Esophagus squamous epithelium (tissue), 5 donors: ENCODE measurements around the gene TIA1. TPM values are rescaled to one million over a fixed set of nuclear protein-coding genes. Genes with fewer than 3 reads are reported as not detected.
"Not testable (repeated sequence)": the region's sequence is repeated elsewhere in the genome, so short reads cannot be mapped to it uniquely, and the experiment has no call there.

Experiments used
- DNase-seq: peaks from one replicate; lab custom pipeline; 2025; lab: John Stamatoyannopoulos, UW
- H3K27ac ChIP-seq, 4 donors: fragments of 200-600 bp; sonication (generic); one replicate each; pipeline ENCODE4 v1.5.1; 2016 to 2019; ENCODE audit warnings: mild to moderate bottlenecking in 1 of 4
- H3K27me3 ChIP-seq, 4 donors: fragments of 200-600 bp; sonication (generic); 1 replicate in 3 of 4; 2 replicates in 1 of 4; pipeline versions ENCODE4 v1.5.1 to v1.6.0; 2017 to 2021; ENCODE audit warnings: antibody characterized with exemption in 1 of 4
- H3K36me3 ChIP-seq, 3 donors: fragments of 200-600 bp; sonication (generic); one replicate each; pipeline ENCODE4 v1.5.1; 2016 to 2019
- H3K4me1 ChIP-seq, 3 donors: fragments of 200-600 bp; sonication (generic); one replicate each; pipeline ENCODE4 v1.5.1; 2017 to 2019
- H3K4me3 ChIP-seq, 4 donors: fragments of 200-600 bp; sonication (generic); 1 replicate in 3 of 4; 2 replicates in 1 of 4; pipeline ENCODE4 v1.5.1; 2016 to 2019; ENCODE audit warnings: mild to moderate bottlenecking in 2 of 4, moderate library complexity in 1 of 4
- H3K9me3 ChIP-seq, 3 donors: fragments of 200-600 bp; sonication (generic); one replicate each; pipeline ENCODE4 v1.5.1; 2016 to 2019
- POLR2A ChIP-seq, 4 donors: fragments of 450-650 bp; IDR thresholded peaks; one replicate each; pipeline ENCODE4 v1.6.1; 2017; ENCODE audit warnings: antibody characterized with exemption in 4 of 4, mild to moderate bottlenecking in 4 of 4, moderate library complexity in 3 of 4
- WGBS, 2 donors: methylation state at CpG; one replicate each; pipeline ENCODE4 v1.1.5; 2018; 5-methylcytosine and 5-hydroxymethylcytosine counted together
- intact Hi-C: fragments of 100-400 bp; cut with DNase I; formaldehyde crosslinking; loops from one replicate; pipeline ENCODE4 v1.15.0; 2022
- total RNA-seq, 4 donors: library from RNA; depleted of rRNA; stranded (reverse); fragments of >200 nt; gene quantifications; one replicate each; pipeline ENCODE4 v1.1.0, GENCODE V29; 2016
- TF ChIP-seq, protein P1 (sequence below), 6 experiments: fragments of 450-650 bp in 4 of 6; fragments of 200-600 bp in 2 of 6; sonication (generic) in 2 of 6; IDR thresholded peaks; one replicate each; pipeline ENCODE4 v1.5.1; 2016 to 2019; ENCODE audit warnings: antibody characterized with exemption in 6 of 6, mild to moderate bottlenecking in 4 of 6, moderate library complexity in 4 of 6
- donor health status: DM: yes; HTN: yes; CAD: no.

The TIA1 gene
- total RNA-seq, 4 donors from 2014 or later = 34.0 to 73.1 (median 37.8) TPM

GRCh38 chr2:70270323-70270722 lies 21.9 kb upstream of the TIA1 start:
- Histone ChIP-seq H3K4me1 (no peaks in the 10 kb centered on the region), H3K36me3 (peaks cover 8 to 65% (median 11%) of the 10 kb centered on the region in 3 donors), H3K27ac (no peak overlapping the region), H3K9me3 (no peaks in the 10 kb centered on the region), H3K4me3 (no peak overlapping the region), H3K27me3 (no peaks in the 10 kb centered on the region)
- WGBS, 2 donors = 41 to 61% methylated on average over 3 of the region's 3 CpGs
- TF ChIP-seq, protein P1, sequence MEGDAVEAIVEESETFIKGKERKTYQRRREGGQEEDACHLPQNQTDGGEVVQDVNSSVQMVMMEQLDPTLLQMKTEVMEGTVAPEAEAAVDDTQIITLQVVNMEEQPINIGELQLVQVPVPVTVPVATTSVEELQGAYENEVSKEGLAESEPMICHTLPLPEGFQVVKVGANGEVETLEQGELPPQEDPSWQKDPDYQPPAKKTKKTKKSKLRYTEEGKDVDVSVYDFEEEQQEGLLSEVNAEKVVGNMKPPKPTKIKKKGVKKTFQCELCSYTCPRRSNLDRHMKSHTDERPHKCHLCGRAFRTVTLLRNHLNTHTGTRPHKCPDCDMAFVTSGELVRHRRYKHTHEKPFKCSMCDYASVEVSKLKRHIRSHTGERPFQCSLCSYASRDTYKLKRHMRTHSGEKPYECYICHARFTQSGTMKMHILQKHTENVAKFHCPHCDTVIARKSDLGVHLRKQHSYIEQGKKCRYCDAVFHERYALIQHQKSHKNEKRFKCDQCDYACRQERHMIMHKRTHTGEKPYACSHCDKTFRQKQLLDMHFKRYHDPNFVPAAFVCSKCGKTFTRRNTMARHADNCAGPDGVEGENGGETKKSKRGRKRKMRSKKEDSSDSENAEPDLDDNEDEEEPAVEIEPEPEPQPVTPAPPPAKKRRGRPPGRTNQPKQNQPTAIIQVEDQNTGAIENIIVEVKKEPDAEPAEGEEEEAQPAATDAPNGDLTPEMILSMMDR (IDR thresholded peaks at IDR 0.05) = no peak
- no peak for TF ChIP-seq POLR2A (IDR thresholded peaks at IDR 0.05)
- intact Hi-C loops = no loop called here
- no peak for DNase-seq

DNA sequence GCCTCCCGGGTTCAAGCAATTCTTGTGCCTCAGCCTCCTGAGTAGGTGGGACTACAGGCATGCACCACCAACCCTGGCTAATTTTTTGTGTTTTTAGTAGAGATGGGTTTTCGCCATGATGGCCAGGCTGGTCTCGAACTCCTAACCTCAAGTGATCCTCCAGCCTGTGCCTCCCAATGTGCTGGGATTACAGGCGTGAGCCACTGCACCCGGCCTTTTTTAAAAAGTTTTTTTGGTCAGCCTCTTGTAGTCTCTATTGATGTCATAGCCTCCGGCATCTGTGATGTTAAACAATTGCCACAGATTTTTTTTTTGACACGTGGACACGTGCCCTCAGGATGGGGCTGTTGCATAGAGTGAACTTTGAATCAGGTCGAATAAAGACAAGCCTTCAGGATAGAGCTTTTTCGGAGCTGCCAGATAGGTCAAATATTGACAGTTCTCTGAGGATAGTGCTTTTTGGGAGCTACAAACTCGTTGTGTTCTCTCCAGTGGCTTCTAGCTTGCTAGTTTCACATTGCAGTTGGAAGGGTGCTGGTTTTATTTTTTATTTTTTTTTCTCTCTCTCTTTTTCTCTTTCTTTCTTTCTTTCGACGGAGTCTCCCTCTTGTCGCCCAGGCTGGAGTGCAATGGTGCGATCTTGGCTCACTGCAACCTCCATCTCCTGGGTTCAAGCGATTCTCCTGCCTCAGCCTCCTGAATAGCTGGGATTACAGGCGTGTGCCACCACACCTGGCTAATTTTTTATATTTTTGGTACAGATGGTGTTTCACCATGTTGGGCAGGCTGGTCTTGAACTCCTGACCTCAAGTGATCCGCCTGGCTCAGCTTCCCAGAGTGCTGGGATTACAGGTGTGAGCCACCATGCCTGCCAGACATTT lies 21.2 kb upstream of the TIA1 start:
- 89 to 94% methylated on average over 18 of the region's 18 CpGs for WGBS, 2 donors
- H3K9me3 ChIP-seq, H3K27ac ChIP-seq, H3K4me3 ChIP-seq, intact Hi-C loops, H3K4me1 ChIP-seq, DNase-seq, H3K27me3 ChIP-seq: not testable (repeated sequence)
- H3K36me3 ChIP-seq = peaks cover 6 to 65% (median 6%) of the 10 kb centered on the region in 3 donors

DNA sequence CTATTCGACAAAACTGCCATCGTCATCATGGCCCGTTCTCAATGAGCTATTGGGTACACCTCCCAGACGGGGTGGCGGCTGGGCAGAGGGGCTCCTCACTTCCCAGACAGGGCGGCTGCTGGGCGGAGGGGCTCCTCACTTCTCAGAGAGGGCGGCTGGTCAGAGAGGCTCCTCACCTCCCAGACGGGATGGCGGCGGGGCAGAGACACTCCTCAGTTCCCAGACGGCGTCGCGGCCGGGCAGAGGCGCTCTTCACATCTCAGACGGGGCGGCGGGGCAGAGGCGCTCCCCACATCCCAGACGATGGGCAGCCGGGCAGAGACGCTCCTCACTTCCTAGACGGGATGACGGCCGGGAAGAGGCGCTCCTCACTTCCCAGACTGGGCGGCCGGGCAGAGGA lies 18.5 kb upstream of the TIA1 start:
- H3K4me1 ChIP-seq, H3K27me3 ChIP-seq, H3K4me3 ChIP-seq, H3K27ac ChIP-seq, intact Hi-C loops, DNase-seq, H3K9me3 ChIP-seq: not testable (repeated sequence)
- H3K36me3 ChIP-seq = peaks cover 6 to 88% (median 16%) of the 10 kb centered on the region in 3 donors
- WGBS, 2 donors = 90% methylated on average over 2 of the region's 30 CpGs

GRCh38 chr2:70261501-70261900 lies 13.1 kb upstream of the TIA1 start:
- H3K36me3 ChIP-seq = peaks cover 6 to 74% (median 16%) of the 10 kb centered on the region in 3 donors
- intact Hi-C loops = no loop called here
- DNase-seq = no peak
- no peak overlapping the region for H3K4me3 ChIP-seq
- H3K9me3 ChIP-seq = no peaks in the 10 kb centered on the region
- TF ChIP-seq POLR2A (IDR thresholded peaks at IDR 0.05) = no peak
- TF ChIP-seq, protein P1 (IDR thresholded peaks at IDR 0.05) = no peak
- peak overlapping the region in 2 of 4 donors; percentile 94 to 95 for H3K27ac ChIP-seq
- H3K27me3 ChIP-seq = no peaks in the 10 kb centered on the region
- H3K4me1 ChIP-seq = peaks cover 7 to 52% (median 24%) of the 10 kb centered on the region in 3 donors
- 50 to 75% methylated on average over 1 of the region's 1 CpG for WGBS, 2 donors

DNA sequence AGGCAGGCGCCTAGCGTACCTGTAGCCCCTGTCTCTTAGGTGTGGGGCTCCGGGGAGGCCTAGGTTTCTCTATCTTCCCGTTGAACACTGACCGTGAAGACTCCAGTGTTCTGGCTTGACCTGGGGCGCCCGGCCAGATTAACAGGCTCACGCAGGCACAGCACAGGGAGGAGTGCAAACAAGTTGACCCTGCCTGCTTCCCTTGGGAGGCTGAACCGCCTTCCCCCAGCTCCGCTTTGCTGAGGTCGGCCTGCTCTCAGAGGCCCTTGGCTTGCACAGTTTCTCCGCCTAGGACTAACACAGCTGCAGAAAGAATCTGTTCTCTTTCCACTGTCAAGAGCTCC lies 10.1 kb upstream of the TIA1 start:
- peak overlapping the region; percentile 87 to 95 (median 92) for H3K27ac ChIP-seq
- DNase-seq = no peak
- no peaks in the 10 kb centered on the region for H3K27me3 ChIP-seq
- intact Hi-C loops = no loop called here
- peaks cover 7 to 52% (median 24%) of the 10 kb centered on the region in 3 donors for H3K4me1 ChIP-seq
- peaks cover 0 to 44% (median 3%) of the 10 kb centered on the region in 3 donors for H3K36me3 ChIP-seq
- peak overlapping the region; percentile 64 to 98 (median 76) for H3K4me3 ChIP-seq
- no peak for TF ChIP-seq POLR2A (IDR thresholded peaks at IDR 0.05)
- TF ChIP-seq, protein P1 (IDR thresholded peaks at IDR 0.05) = no peak
- 3 to 5% methylated on average over 7 to 9 of the region's 12 CpGs for WGBS, 2 donors
- H3K9me3 ChIP-seq = no peaks in the 10 kb centered on the region

DNA sequence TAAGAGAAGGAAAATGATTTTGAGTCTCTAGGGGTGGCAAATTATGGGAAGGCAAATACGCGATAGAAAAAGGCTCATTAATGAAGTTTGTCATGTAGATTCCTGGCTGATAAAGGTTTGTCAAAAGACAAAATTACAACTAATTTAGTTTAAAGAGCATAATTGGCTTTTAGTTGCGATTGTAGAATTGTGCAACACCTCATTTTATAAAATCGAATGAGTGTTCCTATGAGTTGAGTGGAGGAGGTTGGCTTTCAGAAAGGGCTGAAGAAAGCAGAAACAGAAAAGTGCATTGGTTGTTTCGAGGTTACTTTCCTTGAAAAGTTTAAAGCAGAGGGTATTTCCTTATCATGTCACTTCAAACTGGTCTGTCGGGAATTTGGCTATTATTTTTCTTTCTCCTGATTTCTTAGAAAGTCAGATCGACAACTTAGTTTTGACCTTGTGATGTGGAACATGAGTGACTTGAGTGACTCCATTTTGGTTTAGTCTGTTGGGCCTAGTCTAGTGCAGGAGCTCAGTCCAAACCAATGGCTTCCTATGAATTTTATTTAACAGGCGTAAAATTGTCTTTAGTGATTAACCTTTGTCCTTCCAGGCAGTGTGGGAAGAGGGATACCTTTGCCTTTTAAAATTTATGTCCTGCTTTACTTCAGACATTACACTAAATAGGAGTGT lies 7.3 kb upstream of the TIA1 start:
- Histone ChIP-seq H3K9me3 (no peaks in the 10 kb centered on the region), H3K27me3 (no peaks in the 10 kb centered on the region), H3K27ac (no peak overlapping the region), H3K36me3 (peaks cover 0 to 17% (median 0%) of the 10 kb centered on the region in 3 donors), H3K4me1 (peaks cover 7 to 33% (median 20%) of the 10 kb centered on the region in 3 donors), H3K4me3 (no peak overlapping the region)
- WGBS, 2 donors = 93% methylated on average over 8 of the region's 8 CpGs
- TF ChIP-seq POLR2A (IDR thresholded peaks at IDR 0.05) = no peak
- TF ChIP-seq, protein P1 (IDR thresholded peaks at IDR 0.05) = no peak
- intact Hi-C loops = no loop called here
- no peak for DNase-seq
